Ishikawa (cell line): ENCODE data around the gene RIN3.

Experiments
- CEBPB ChIP-seq: IDR thresholded peaks from 2 replicates; pipeline ENCODE4 v1.6.1; 2012
- CREB1 ChIP-seq: IDR thresholded peaks from 2 replicates; pipeline ENCODE4 v1.6.1; 2012; ENCODE audit warnings: low read depth
- EGR1 ChIP-seq: IDR thresholded peaks from 2 replicates; pipeline ENCODE4 v1.6.1; 2012
- EP300 ChIP-seq: IDR thresholded peaks from 2 replicates; pipeline ENCODE4 v1.6.1; 2012; ENCODE audit warnings: borderline replicate concordance
- FOXM1 ChIP-seq: IDR thresholded peaks from 2 replicates; pipeline ENCODE4 v1.6.1; 2012; ENCODE audit warnings: low read depth, borderline replicate concordance
- MAX ChIP-seq: IDR thresholded peaks from 2 replicates; pipeline ENCODE4 v1.6.1; 2012
- NFIC ChIP-seq: IDR thresholded peaks from 2 replicates; pipeline ENCODE4 v1.6.1; 2012
- RAD21 ChIP-seq: IDR thresholded peaks from 2 replicates; pipeline ENCODE4 v1.6.1; 2012; ENCODE audit warnings: low read depth
- REST ChIP-seq: IDR thresholded peaks from 2 replicates; pipeline ENCODE4 v1.6.1; 2012; ENCODE audit warnings: low read depth, mild to moderate bottlenecking
- TAF1 ChIP-seq: IDR thresholded peaks from 2 replicates; pipeline ENCODE4 v1.6.1; 2012; ENCODE audit warnings: low read depth, mild to moderate bottlenecking
- TCF12 ChIP-seq: IDR thresholded peaks from 2 replicates; pipeline ENCODE4 v1.6.1; 2012; ENCODE audit warnings: low read depth
- TEAD4 ChIP-seq: IDR thresholded peaks from 2 replicates; pipeline ENCODE4 v1.6.1; 2012
- USF1 ChIP-seq: IDR thresholded peaks from 2 replicates; pipeline ENCODE4 v1.6.1; 2012
- YY1 ChIP-seq: IDR thresholded peaks from 2 replicates; pipeline ENCODE4 v1.6.1; 2012; ENCODE audit warnings: low read depth
- ZBTB7A ChIP-seq: IDR thresholded peaks from 2 replicates; pipeline ENCODE4 v1.6.1; 2012; ENCODE audit warnings: low read depth

RIN3 gene

GRCh38 chr14:92649934-92650545 is 136.5 kb downstream of the RIN3 start:
- no peak for TF ChIP-seq CREB1
- TF ChIP-seq EP300 = no peak
- no peak for TF ChIP-seq REST
- TF ChIP-seq USF1 = no peak
- TF ChIP-seq TCF12 = no peak
- no peak for TF ChIP-seq NFIC
- no peak for TF ChIP-seq TAF1
- no peak for TF ChIP-seq FOXM1
- TF ChIP-seq ZBTB7A = no peak
- no peak for TF ChIP-seq TEAD4
- TF ChIP-seq YY1 = no peak
- no peak for TF ChIP-seq CEBPB
- TF ChIP-seq MAX = no peak
- TF ChIP-seq RAD21 = no peak
- TF ChIP-seq EGR1 = no peak

- TF ChIP-seq FOXM1 = no peak
Measured at GRCh38 chr14:92650581-92651105, 137.1 kb downstream of the RIN3 start.

GRCh38 chr14:92651106-92651757 is 137.7 kb downstream of the RIN3 start:
- TF ChIP-seq TEAD4 (no peak), MAX (no peak), EGR1 (no peak), NFIC (no peak), YY1 (no peak), CEBPB (no peak), EP300 (no peak), USF1 (no peak), TCF12 (no peak), REST (no peak), TAF1 (no peak), FOXM1 (no peak), RAD21 (no peak), ZBTB7A (no peak)

- TF ChIP-seq TAF1 = no peak
- no peak for TF ChIP-seq ZBTB7A
- no peak for TF ChIP-seq REST
- no peak for TF ChIP-seq RAD21
- no peak for TF ChIP-seq FOXM1
- TF ChIP-seq CREB1 = no peak
- TF ChIP-seq EGR1 = no peak
- TF ChIP-seq MAX = no peak
- no peak for TF ChIP-seq USF1
- no peak for TF ChIP-seq EP300
- TF ChIP-seq TEAD4 = no peak
- TF ChIP-seq CEBPB = no peak
- TF ChIP-seq NFIC = no peak
- no peak for TF ChIP-seq YY1
- no peak for TF ChIP-seq TCF12
Measured at GRCh38 chr14:92651758-92652406, 138.3 kb downstream of the RIN3 start.
